NK-92 (cell line): Measurements from ENCODE around the gene GARIN5A.
"Not testable (repeated sequence)": the region's sequence is repeated elsewhere in the genome, so short reads cannot be mapped to it uniquely, and the experiment has no call there.

Experiments
- DNase-seq: peaks from one replicate; lab custom pipeline; 2025; ENCODE audit not compliant: unreplicated experiment; lab: John Stamatoyannopoulos, UW

The GARIN5A gene

GRCh38 chr19:50489461-50490011 lies 12.9 kb upstream of the GARIN5A start:
- no peak for DNase-seq

GRCh38 chr19:50488389-50489194 lies 11.9 kb upstream of the GARIN5A start:
- DNase-seq = no peak

- no peak for DNase-seq
Measured at GRCh38 chr19:50486823-50487515, 10.3 kb upstream of the GARIN5A start.

GRCh38 chr19:50485284-50485955 lies 8.8 kb upstream of the GARIN5A start:
- DNase-seq = no peak

GRCh38 chr19:50482916-50483315 lies 6.3 kb upstream of the GARIN5A start:
- DNase-seq = no peak

- no peak for DNase-seq
Measured at GRCh38 chr19:50482271-50482855, 5.7 kb upstream of the GARIN5A start.

- no peak for DNase-seq
Measured at GRCh38 chr19:50481351-50482149, 4.9 kb upstream of the GARIN5A start.

- DNase-seq = no peak
Measured at GRCh38 chr19:50480281-50481111, 3.8 kb upstream of the GARIN5A start.

GRCh38 chr19:50479761-50480251 lies 3.2 kb upstream of the GARIN5A start:
- no peak for DNase-seq

GRCh38 chr19:50478901-50479715 lies 2.5 kb upstream of the GARIN5A start:
- no peak for DNase-seq

GRCh38 chr19:50477751-50478515 lies 1.3 kb upstream of the GARIN5A start:
- no peak for DNase-seq

- DNase-seq = no peak
Measured at GRCh38 chr19:50476907-50477238, 225 bp upstream of the GARIN5A start.

- no peak for DNase-seq
Measured at GRCh38 chr19:50475736-50476223, 868 bp downstream of the GARIN5A start.

- no peak for DNase-seq
Measured at GRCh38 chr19:50475101-50475568, 1.5 kb downstream of the GARIN5A start.

GRCh38 chr19:50473336-50473735 lies 3.3 kb downstream of the GARIN5A start:
- not testable (repeated sequence) for DNase-seq

- DNase-seq = no peak
Measured at GRCh38 chr19:50468818-50469217, 7.8 kb downstream of the GARIN5A start.

GRCh38 chr19:50467566-50467965 lies 9.1 kb downstream of the GARIN5A start:
- DNase-seq = no peak

GRCh38 chr19:50466706-50467039 lies 10.0 kb downstream of the GARIN5A start:
- no peak for DNase-seq
